Effector CD4-positive, alpha-beta T cell (primary cell): ENCODE data around the gene HDAC8.
"Not testable (repeated sequence)": the region's sequence is repeated elsewhere in the genome, so short reads cannot be mapped to it uniquely, and the experiment has no call there.

Experiments
- DNase-seq: peaks from one replicate; pipeline ENCODE4 v3.0.0-alpha.2; 2020

HDAC8 gene

DNA sequence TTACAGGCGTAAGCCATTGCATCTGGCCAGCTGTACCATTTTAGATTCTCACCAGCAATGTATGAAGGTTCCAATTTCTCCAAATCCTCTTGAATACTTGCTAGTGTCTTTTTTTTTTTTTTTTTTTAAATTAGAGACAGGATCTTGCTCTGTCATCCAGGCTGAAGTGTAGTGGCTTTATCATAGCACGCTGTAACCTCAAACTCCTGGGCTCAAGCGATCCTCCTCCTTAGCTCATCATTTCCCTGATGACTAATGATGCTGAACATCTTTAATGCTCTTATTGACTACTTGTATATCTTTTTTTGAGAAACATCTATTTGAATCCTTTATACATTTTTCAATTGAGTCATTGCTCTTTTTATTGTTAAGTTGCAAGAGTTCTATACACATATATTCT is 40.3 kb downstream of the HDAC8 start:
- DNase-seq = no peak

DNA sequence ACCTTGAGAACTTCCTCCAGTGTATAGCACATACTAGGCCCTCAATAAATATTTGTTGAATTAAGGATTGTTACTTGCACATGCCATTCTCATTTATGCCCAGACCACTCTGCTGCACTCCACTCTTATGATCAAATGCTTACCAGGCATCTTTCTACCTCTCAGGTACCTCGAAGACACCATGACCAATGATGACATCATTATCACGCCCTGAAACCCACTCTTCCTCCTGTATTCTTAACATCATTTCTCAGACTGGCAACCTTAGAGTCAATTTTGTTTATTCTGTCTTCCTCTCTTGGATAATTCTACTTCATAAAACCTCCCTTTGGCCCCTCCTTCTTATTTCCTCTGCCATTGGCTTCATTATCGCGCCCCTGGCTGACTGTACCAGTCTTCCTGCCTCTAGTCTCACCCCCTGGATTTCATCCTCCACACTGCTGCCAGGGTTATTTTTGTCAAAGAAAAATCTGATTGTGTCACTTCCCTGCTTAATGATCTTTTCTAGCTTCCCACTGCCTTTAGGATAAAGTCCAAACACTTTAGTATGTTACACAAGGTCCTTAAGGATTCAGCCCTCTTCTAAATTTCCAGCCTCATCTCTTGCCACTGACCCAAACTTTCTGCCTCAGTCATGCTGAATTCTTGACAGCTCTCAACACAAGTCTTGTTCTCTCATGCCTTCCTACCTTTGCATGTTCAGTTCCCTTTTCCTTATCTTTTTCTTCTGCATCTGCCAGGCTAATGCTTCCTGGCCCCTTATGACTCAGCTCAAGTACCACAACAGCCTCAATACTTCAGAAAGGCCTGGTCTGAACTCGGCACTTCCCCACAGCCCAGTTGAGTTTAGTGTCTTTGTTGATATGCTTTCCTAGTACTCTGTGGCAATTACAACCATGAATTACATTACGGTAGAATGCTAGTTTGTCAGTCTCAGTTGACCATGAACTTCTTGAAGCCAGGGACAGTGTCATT is 45.8 kb downstream of the HDAC8 start:
- no peak for DNase-seq

DNA sequence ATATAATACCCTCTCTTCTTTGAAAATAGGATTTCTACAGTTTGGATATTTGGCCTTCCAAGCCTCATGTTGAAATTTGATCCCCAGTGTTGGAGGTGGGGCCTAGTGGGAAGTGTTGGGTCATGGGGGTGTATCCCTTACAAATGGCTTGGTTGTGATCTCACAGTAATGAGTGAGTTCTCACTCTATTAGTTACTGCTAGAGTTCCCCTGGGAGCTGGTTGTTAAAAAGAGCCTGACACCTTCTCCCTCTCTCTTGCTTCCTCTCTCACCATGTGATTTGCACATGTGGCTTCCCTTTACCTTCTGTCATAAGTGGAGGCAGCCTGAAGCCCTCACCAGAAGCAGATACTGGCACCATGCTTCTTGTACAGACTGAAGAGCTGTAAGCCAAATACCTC is 73.9 kb downstream of the HDAC8 start:
- DNase-seq = no peak

DNA sequence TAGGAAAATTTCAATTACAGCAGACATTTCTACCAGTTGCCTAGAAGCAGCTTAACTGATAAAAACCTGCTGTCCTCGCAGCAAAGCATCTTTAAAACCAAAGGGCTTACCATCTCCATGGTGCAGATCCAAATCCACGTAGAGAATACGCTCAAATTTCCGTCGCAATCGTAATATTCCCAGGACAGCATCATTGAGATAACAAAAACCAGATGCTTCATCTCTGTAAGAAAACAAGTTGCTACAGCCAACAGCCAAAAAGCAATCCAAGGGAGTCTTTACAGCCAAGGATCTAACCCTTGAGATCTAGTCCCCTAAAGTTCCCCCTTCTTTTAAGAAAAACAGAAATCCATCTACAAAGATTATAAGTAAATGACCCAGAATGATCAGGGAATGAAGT is 77.6 kb downstream of the HDAC8 start:
- no peak for DNase-seq

DNA sequence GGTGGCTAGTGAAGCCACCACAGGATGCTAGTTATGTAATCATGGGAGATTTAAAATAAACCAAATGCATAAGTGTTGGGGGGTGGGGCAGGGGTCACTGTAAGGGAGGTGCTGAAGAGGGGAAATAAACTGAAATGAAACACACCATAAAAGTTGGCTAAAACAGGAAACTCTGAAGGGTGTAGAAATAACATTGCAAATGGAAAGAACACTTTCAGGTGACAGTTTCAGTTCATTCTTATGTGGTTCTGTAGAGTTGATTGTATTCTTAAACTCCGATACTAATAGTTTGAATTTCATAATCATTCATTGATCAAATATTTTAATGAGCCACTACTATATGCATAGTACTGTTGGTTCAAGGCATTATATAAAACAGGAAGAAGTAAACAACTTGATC is 80.1 kb downstream of the HDAC8 start:
- no peak for DNase-seq

DNA sequence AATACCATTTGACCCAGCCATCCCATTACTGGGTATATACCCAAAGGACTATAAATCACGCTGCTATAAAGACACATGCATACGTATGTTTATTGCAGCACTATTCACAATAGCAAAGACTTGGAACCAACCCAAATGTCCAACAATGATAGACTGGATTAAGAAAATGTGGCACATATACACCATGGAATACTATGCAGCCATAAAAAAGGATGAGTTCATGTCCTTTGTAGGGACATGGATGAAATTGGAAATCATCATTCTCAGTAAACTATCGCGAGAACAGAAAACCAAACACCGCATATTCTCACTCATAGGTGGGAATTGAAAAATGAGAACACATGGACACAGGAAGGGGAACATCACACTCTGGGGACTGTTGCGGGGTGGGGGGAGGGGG is 82.4 kb downstream of the HDAC8 start:
- not testable (repeated sequence) for DNase-seq

DNA sequence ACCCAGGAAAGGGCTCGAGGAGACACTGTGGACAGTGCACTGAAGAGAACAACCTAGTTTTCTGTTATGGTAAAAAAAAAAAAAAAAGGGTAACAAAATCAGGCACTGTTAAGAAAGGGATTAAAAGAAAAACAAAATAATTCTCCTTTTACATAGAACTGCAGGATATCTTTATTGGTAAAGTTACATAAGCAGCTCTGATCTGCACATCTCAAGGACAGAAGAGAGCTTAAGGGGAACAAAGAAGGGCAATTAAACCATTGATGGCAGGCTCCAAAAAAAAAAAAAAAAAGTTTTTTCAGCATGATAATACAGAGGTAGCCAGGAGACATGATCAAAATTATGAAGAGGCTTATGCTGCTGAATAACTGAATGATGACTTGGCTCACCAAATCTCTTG is 85.0 kb downstream of the HDAC8 start:
- DNase-seq = no peak

DNA sequence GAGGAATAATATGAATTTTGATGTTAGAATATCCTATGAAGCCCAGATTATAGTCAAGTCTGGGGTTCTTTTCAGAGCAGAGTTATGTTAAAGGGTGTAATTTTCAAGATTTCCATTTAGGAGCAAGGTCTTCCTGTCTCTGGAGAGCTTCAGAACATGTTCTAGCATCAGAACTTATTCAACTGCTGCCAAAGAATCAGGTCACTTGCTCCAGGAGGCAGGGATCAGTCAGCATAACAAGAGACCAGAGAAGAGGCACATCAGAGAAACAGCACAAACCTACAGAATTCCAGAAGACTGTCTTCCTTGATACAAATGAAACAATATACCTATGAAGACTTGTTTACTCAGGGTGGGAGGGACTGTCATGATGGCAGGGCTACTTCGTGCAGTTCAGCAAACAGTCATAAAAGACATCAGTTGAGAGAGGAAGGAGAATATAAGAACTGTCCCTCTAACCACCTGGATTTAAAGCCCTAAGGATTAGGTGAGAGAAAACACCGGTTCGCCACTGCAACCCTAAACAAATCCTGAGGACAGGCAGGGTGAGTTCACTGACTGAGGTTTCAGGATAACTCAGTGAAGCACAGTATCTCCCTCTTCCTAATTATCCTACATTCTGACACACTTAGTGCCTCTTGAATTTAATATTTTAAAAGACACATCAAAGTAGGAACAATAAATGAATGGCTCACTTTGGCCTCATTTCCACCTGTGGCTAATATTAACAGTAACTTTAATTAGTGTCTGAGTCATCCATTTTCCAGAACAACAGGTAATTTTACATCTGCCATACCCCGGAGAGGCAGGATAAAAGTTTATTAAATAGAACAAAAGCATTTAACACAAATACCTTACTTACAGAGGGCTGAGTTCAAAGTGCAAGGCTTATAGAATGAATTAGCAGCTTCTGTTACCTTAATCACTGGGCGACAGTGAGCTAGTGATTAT is 93.0 kb downstream of the HDAC8 start:
- DNase-seq = no peak

DNA sequence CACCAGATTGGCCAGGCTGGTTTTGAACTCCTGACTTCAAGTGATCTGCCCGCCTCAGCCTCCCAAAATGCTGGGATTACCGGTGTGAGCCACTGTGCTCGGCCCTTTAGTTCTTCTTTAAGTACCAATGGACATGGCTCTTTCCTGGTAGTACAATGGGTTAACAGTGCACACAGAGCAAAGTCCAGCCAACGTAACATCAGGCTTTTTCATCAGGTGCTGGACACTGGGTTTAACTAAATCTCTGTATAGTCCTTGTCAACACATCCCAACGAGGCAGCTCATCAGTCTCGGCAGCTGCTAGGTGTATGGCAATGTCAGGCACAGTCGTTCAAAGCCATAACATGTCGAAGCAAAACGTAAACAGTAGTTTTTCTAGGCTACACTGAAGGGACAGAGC is 93.8 kb downstream of the HDAC8 start:
- DNase-seq = no peak

DNA sequence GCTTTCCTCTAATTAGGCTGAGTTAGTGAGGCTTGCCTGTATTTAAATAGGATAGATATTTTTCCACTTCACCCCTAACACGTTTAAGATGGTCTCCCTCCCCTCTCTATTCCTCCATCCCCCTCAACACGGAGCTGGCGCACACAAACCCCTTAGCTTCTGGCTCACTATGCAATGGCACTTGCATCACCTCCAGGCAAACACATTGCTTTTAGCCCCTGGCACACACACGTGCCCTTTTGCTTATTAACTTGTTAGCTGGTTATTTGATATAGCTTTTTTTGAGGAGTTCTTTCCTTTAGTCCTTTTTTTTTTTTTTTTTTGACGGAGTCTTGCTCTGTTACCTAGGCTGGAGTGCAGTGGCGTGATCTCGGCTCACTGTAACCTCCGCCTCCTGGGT is 94.3 kb downstream of the HDAC8 start:
- DNase-seq = no peak

DNA sequence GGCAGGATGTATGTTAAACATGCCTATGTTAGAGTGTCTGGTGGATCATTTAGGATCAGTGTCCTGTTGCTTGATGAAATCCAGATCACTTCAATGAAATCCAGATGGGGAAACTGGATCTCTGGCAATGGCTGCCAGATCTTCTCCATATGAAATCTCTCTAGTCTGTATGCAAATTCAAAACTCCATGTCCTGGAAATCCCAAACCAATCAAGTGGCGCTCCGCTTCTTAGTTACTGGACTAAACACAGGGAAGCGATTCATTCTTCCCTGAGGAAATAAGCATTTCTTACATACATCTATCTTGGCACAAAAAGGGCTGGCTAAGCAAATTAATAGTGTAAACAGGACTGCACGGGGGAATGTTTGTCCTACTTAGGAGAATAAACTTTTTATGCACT is 94.9 kb downstream of the HDAC8 start:
- DNase-seq = no peak

DNA sequence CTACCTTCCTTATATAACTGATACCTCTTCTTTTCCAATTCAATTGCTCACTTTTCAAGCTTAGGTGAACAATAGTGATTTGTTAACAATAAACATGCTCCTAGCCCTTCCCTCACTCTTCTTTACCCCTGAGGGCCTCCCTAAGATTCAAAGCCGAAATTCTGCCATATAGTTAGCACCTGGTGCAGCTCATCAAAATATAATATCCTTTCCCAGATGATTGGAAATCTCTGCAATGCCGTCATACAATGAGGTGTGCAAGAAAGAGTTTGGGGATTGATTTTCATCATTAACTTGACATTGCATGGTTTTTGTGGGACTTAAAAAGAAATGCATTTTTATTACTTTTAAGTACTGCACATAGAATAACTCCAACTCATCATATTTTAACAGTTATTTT is 95.3 kb downstream of the HDAC8 start:
- DNase-seq = no peak

DNA sequence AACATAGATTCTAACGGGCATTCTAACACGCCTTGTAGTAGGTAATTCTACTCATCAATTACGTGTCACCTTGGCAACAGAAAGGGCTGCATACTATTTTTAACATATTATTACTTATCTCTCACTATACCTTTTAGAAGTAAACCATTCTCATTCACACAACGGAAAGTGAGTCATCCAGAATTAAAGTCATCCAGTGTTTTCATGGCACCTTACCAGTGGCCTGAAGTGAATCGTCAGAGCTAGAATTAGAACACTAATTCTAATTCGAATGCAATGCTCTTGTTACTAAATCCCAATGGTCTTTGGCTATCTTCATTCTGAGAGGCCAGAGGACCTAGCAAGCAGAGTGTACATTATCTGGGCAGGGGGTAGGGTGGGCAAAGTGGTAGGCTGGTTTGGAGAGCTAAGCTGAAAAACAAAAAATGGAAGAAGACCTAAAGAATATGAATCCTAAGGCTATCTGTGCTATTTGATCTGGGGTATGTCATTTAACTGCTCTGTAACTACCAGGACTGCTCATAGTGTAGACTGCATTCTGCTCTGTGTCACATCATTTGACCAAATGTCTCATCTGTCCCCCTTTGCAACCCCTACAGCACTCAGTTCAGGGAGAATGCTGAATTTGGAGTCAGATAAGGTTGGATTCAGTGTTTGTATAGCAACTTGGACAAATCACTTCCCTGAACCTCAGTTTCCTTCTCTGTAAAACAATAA is 96.5 kb downstream of the HDAC8 start:
- no peak for DNase-seq

DNA sequence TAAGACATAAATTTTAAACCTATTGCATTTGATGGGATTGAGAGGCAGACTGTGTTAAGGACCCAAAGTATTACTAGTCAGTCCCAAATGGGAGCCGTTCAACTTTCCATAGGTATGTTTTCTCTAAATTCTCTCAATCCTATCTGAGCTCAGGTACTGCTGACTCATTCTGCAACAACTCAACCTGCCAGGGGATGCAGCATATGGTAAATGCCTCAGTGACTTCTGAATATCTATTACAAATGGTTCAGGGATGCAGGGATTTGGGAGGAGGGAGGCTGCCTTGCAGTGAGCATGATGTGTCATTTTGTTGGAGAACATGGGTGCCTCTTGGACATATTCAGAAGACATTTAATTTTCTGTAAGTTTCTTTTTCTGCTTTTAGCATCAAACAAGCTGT is 97.3 kb downstream of the HDAC8 start:
- no peak for DNase-seq

DNA sequence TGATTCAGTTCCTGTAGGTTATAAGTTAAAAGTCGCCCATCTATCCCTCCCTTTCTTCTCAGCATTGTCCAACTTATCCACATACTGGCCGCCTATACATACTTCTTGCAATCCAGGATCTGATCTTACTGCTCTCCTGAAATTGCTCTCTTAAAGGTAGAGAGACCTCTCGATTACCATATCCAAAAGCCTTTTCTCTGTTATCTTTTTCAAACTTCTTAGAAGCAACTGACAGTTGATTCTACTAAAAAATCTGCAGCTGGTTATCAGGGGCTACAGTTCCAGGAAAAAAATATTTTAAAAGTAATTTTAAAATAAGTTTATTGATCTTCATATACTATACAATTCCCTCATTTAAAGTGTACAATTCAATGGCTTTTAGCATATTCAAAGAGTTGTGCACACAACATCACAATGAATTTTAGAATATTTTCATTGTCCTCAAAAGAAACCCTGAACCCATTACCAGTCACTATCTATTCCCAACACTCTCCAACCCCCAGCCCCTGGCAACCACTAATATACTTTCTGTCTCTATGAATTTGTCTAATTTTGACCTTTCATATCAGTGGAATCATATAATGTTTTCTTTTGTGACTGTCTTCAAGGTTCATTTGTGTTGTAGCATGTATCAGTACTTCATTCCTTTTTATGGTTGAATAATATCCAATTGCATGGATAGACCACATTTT is 102.0 kb downstream of the HDAC8 start:
- no peak for DNase-seq

DNA sequence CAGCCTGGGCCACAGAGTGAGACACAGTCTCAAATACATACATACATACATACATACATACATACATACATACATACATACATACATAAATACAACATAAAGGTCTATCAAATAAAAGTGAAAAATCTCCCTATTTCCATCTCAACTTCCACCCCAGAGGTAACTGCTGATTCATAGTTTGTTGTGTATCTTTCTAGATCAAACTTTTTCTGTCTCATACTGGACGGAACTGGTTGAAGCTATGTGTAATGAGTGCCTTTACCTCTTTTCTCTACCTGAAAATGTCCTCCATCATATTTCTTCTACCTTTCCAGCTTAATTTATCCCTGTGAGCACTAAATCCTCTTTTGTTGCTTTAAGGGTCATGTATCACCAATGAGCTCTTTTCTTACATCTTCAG is 102.5 kb downstream of the HDAC8 start:
- DNase-seq = no peak

DNA sequence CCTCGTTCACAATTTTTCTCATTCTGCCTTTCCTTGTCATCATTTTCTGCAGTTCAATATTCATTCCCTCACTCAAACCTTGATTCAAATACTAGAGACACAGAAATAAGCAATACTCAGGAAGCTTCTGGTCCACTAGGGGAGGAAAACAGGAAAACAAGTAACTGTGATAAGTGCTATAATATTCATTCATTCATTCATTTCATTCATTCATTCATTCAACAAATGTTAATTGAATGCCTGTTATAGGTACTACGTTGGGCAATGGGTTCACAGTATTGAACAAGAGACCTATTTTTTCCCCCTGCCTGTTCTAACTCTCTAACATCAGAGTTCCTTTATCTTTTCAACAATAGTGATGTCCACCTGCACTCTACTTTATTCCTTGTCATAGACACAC is 104.0 kb downstream of the HDAC8 start:
- no peak for DNase-seq

DNA sequence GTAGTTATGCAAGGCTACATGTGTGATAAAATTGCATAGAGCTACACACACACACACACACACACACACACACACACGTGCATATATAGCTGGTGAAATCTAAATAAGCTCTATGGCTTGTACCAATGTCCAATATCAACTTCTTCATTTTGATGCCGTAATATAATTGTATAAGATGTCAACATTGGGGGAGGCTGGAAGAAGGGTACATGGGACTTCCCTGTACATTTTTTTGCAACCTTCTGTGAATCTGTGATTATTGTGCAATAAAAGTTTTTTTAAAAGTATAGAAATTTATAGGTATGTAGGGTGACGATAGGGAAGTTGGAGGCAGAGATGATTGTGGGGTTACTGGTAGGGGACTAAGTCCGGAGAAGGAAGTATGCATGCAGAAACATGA is 105.5 kb downstream of the HDAC8 start:
- DNase-seq = no peak

DNA sequence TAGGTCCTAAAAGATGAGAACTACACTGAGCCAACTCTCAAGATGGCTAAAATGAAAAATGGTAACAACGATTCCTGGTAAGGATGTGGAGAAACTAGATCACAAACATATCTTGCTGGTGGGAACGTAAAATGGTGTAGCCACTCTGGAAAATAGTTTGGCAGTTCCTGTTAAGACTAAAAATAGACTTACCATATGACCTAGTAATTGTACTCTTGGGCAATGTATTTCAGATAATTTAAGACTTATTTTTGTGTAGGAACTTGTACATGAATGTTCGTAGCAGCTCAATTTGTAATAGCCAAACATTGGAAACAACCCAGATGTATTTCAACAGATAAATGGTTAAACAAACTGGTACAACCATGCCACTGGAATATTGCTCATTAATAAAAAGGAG is 106.2 kb downstream of the HDAC8 start:
- DNase-seq = no peak

DNA sequence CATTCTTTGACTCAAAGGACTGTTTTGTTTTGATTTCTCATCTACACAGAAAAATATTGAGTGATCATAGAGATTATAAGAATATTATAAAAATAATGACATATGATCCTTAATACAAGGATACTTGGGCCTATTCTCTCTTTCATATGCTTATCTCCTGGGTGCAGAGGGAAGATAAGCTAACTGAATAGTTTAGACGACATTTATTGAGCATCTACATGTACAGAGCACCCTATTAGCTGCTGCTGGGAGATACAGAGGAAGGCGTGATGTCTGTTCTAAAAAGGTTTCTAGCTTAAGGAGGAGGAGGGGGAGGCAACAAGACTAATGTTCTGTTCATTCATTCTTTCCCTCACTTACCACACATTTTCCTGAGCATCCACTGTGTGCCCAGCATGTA is 106.8 kb downstream of the HDAC8 start:
- DNase-seq = no peak

DNA sequence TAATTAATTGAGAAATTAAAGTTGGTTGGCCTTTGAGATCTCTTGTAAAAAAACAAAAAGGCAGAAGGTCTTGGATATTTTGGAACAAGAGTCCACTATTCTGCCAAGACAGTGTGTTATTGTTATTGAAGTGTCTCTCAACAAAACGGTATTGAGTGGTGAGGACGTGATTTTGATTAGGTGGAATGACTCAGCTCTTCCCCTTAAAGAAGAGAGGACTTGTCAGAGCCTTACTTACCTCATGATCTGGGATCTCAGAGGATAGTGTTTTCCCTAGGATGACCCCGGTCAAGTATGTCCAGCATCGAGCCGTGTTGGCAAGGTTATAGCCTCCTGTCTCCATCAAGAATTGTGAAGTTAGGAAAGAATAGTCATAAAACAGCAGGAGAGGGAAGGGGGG is 110.9 kb downstream of the HDAC8 start:
- DNase-seq = no peak

DNA sequence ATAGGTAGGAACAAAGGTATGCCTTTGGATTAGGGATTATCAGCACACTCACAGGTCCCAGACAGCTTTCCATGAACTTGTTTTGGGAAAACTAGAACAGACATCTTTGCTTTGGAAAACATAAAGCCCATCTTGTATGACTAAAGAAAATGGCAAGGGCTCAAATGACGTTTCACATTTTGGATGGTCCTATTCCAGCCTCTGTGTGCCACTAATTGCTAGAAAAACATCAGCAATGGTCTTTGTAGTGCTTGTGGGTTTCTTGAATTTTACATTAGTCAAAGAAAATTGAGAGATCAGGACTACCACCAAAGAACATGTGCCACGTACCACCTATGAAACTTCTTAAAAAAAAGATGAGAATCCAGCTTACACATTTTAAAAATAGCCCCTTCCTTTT is 111.4 kb downstream of the HDAC8 start:
- no peak for DNase-seq

DNA sequence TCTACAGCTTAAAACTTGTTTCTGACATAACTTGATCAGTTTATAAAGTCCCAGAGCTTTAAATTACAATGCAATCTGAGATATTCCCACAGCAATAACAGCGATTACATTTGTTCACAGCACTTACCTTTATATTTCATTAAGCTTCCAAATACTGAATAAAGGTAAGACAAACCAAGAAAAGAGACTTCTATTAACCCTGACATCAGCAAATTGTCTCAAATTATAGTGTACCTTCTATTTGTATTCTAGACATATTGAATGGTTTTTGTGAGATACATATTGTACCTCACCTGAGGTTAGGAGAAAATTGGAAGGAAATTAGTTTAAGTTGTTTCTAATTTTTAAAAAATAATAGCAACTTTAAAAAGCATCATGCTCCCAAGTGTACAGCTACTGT is 111.9 kb downstream of the HDAC8 start:
- no peak for DNase-seq
